IMR-90 (cell line): ENCODE results near the gene TFIP11. TPM values are rescaled to one million over a fixed set of nuclear protein-coding genes. Genes with fewer than 3 reads are reported as not detected.

ENCODE experiments used
- ATAC-seq: fragments of 200-7000 bp; cut with Tn5 transposase; 2 replicates; pipeline ENCODE4 v1.9.1; 2020; ENCODE audit warnings: low read depth, mild to moderate bottlenecking, moderate library complexity
- BruUV-seq: library from RNA; stranded (reverse); fragments of 400-500 nt; replicated peaks from 2 replicates; lab custom pipeline; 2021; lab: Mats Ljungman, UMichigan
- CTCF ChIA-PET: fragments of 300-600 bp; formaldehyde crosslinking; extraction: SDS; loops from one replicate; lab custom pipeline; 2021; ENCODE audit warnings: antibody characterized with exemption; lab: Yijun Ruan, JAX
- POLR2A ChIA-PET: fragments of 300-600 bp; sonication (Branson Sonifier 250); formaldehyde crosslinking; loops from one replicate; lab custom pipeline; 2022; ENCODE audit warnings: antibody characterized with exemption; ENCODE audit not compliant: unreplicated experiment; lab: Charles Lee
- DNase-seq: peaks from one replicate; pipeline ENCODE4 v3.0.0; 2013
- H2AFZ ChIP-seq: replicated peaks from 2 replicates; pipeline ENCODE3; 2013; ENCODE audit warnings: low read length, mild to moderate bottlenecking; ENCODE audit not compliant: poor library complexity
- H2AK5ac ChIP-seq: 2 replicates; pipeline ENCODE4 v1.6.1; 2013; ENCODE audit warnings: low read depth, low read length, inconsistent platforms
- H2AK9ac ChIP-seq: replicated peaks from 2 replicates; pipeline ENCODE3; 2013; ENCODE audit warnings: mild to moderate bottlenecking, low read depth, low read length, moderate library complexity; ENCODE audit not compliant: poor library complexity
- H2BK120ac ChIP-seq: 2 replicates; pipeline ENCODE4 v1.6.1; 2013; ENCODE audit warnings: low read depth, low read length, inconsistent platforms
- H2BK15ac ChIP-seq: 3 replicates; pipeline ENCODE4 v1.6.1; 2013; ENCODE audit warnings: low read depth, low read length, inconsistent platforms
- H2BK20ac ChIP-seq: 2 replicates; pipeline ENCODE4 v1.6.1; 2013; ENCODE audit warnings: low read depth, mild to moderate bottlenecking, inconsistent platforms, low read length, moderate library complexity
- H2BK5ac ChIP-seq: 2 replicates; pipeline ENCODE4 v1.6.1; 2013; ENCODE audit warnings: mild to moderate bottlenecking, low read depth, low read length, inconsistent platforms; ENCODE audit not compliant: poor library complexity, severe bottlenecking
- H3K14ac ChIP-seq: replicated peaks from 2 replicates; pipeline ENCODE4 v1.6.1; 2013; ENCODE audit warnings: low read depth, low read length, inconsistent platforms
- H3K18ac ChIP-seq: 2 replicates; pipeline ENCODE4 v1.6.1; 2013; ENCODE audit warnings: low read depth, low read length, control low read depth
- H3K23ac ChIP-seq: 2 replicates; pipeline ENCODE4 v1.6.1; 2013; ENCODE audit warnings: low read depth, low read length, inconsistent platforms
- H3K27ac ChIP-seq: 2 replicates; pipeline ENCODE4 v1.5.1; 2013; ENCODE audit warnings: mild to moderate bottlenecking, control low read depth, low read length; ENCODE audit not compliant: insufficient read depth
- H3K27me3 ChIP-seq: 2 replicates; pipeline ENCODE4 v1.6.1; 2013; ENCODE audit warnings: low read length; ENCODE audit not compliant: control insufficient read depth, insufficient read depth
- H3K36me3 ChIP-seq: 2 replicates; pipeline ENCODE4 v1.6.1; 2013; ENCODE audit warnings: low read length, mixed read lengths; ENCODE audit not compliant: control insufficient read depth, insufficient read depth
- H3K4ac ChIP-seq: 2 replicates; pipeline ENCODE4 v1.6.1; 2013; ENCODE audit warnings: low read depth, low read length, inconsistent platforms
- H3K4me1 ChIP-seq: 2 replicates; pipeline ENCODE4 v1.6.1; 2013; ENCODE audit warnings: low read length, mixed read lengths; ENCODE audit not compliant: control insufficient read depth, insufficient read depth
- H3K4me2 ChIP-seq: 2 replicates; pipeline ENCODE4 v1.6.1; 2013; ENCODE audit warnings: low read depth, mild to moderate bottlenecking, control low read depth, low read length, moderate library complexity
- H3K4me3 ChIP-seq: 2 replicates; pipeline ENCODE4 v1.5.1; 2013; ENCODE audit warnings: low read depth, mild to moderate bottlenecking, control low read depth, low read length, moderate library complexity; ENCODE audit not compliant: insufficient read depth
- H3K56ac ChIP-seq: 2 replicates; pipeline ENCODE4 v1.6.1; 2013; ENCODE audit warnings: low read length, inconsistent platforms; ENCODE audit not compliant: insufficient read depth; ENCODE audit errors: extremely low read depth
- H3K79me1 ChIP-seq, 2 experiments: 2 replicates each; pipeline ENCODE4 v1.6.1; 2013; ENCODE audit warnings: low read length in 2 of 2, inconsistent platforms in 1 of 2, low read depth in 1 of 2
- H3K9ac ChIP-seq: 2 replicates; pipeline ENCODE4 v1.6.1; 2013; ENCODE audit warnings: low read depth, low read length, control low read depth
- H3K9me1 ChIP-seq: 2 replicates; pipeline ENCODE4 v1.6.1; 2013; ENCODE audit warnings: low read length, inconsistent platforms; ENCODE audit not compliant: insufficient read depth
- H3K9me3 ChIP-seq: 2 replicates; pipeline ENCODE4 v1.6.1; 2013; ENCODE audit warnings: low read length; ENCODE audit not compliant: control insufficient read depth, insufficient read depth
- H4K20me1 ChIP-seq: 2 replicates; pipeline ENCODE4 v1.6.1; 2013; ENCODE audit warnings: low read length, inconsistent platforms; ENCODE audit not compliant: insufficient read depth
- H4K5ac ChIP-seq: 2 replicates; pipeline ENCODE4 v1.6.1; 2013; ENCODE audit warnings: mild to moderate bottlenecking, low read depth, low read length, control low read depth
- H4K8ac ChIP-seq, 2 experiments: 2 replicates each; pipeline ENCODE4 v1.6.1; 2013; ENCODE audit warnings: low read depth in 2 of 2, low read length in 2 of 2, control low read depth in 1 of 2, inconsistent platforms in 1 of 2
- H4K91ac ChIP-seq: 2 replicates; pipeline ENCODE4 v1.6.1; 2013; ENCODE audit warnings: low read depth, low read length, inconsistent platforms; ENCODE audit not compliant: insufficient read depth
- POLR2A ChIP-seq: IDR thresholded peaks from 2 replicates; pipeline ENCODE4 v1.6.1; 2012; ENCODE audit warnings: mild to moderate bottlenecking, low read depth, low read length
- RCOR1 ChIP-seq: IDR thresholded peaks from 2 replicates; pipeline ENCODE4 v1.6.1; 2012; ENCODE audit warnings: mild to moderate bottlenecking, low read length, improper control_type of control experiment; ENCODE audit not compliant: insufficient replicate concordance
- WGBS, 2 experiments: methylation state at CpG; one replicate each; pipeline versions ENCODE4 v1.1.5 to v1.1.7; 2013; ENCODE audit warnings: missing lambda C conversion rate in 2 of 2; ENCODE audit not compliant: insufficient read length in 1 of 2; ENCODE audit errors: extremely low coverage in 2 of 2; 5-methylcytosine and 5-hydroxymethylcytosine counted together
- dilution Hi-C: fragments of 300-500 bp; cut with HindIII; formaldehyde crosslinking; loops from one replicate; pipeline ENCODE4 v1.14.3; 2018; ENCODE audit warnings: low sequenced_read_pairs; ENCODE audit not compliant: unreplicated experiment
- in situ Hi-C: fragments of 300-500 bp; cut with MboI; formaldehyde crosslinking; loops from 3 replicates; pipeline ENCODE4 v1.14.3; 2019; ENCODE audit warnings: low sequenced_read_pairs, inconsistent platforms, mixed read lengths
- intact Hi-C: fragments of 100-400 bp; cut with micrococcal nuclease; formaldehyde crosslinking; loops from 2 replicates; pipeline ENCODE4 v1.10.0; 2022
- polyA plus RNA-seq, 3 experiments: library from polyadenylated mRNA; depleted of rRNA; stranded (reverse); fragments of >200 nt; gene quantifications; 2 replicates each; pipeline ENCODE4 v1.2.3, GENCODE V29; 2012; ENCODE audit warnings: low replicate concordance in 1 of 3
- total RNA-seq: library from RNA; depleted of rRNA; stranded (reverse); fragments of >200 nt; gene quantifications from 2 replicates; pipeline ENCODE4 v1.2.3, GENCODE V29; 2012

TFIP11 gene
- total and polyA plus RNA-seq, 2 of the 4 experiments (the other 2 are of a cell fraction) = 22.5 to 43.2 TPM

DNA sequence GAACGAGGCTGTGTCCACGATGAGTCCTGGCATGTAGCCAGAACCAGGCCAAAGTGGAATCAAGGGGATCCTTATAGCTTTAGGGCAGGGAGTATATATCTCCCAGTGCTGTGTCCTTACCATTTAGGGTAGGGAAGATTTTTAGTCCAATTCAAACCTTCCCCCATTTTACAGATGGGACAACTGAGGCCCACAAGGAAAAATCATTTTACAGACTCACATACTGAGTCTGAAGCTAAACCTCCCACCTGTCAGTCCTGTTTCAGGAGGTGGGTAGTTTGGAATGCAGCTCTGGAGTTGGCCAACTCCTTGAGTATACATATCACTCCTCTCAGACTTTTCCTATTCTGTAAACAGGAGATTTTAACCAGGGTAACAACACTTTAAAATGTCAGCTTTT is 33.1 kb upstream of the TFIP11 start:
- TF ChIP-seq POLR2A (no peak), RCOR1 (peak; percentile 27)
- POLR2A ChIA-PET = interaction anchor here (1.0 kb wide), 1 partner anchor 23 kb away, joined by 5 read pairs; no protein-coding TSS in a partner anchor

More for the DNA sequence above, 33.1 kb upstream of the TFIP11 start:
- Histone ChIP-seq H3K27me3 (no peaks in the 10 kb centered on the region), H4K8ac (no peak overlapping the region), H3K79me1 (peaks cover 25 to 74% of the 10 kb centered on the region in 2 experiments), H3K23ac (no peak overlapping the region), H2BK20ac (no peak overlapping the region), H4K5ac (no peak overlapping the region), H4K91ac (no peak overlapping the region), H3K4ac (no peak overlapping the region), H2BK15ac (no peak overlapping the region), H3K27ac (no peak overlapping the region), H3K9me1 (peaks cover 19% of the 10 kb centered on the region), H2BK120ac (no peak overlapping the region), H3K14ac (no peak overlapping the region), H2AK5ac (no peak overlapping the region), H3K4me2 (no peak overlapping the region), H3K4me1 (peaks cover 3% of the 10 kb centered on the region), H3K4me3 (no peak overlapping the region), H2BK5ac (no peak overlapping the region), H2AK9ac (no peak overlapping the region), H3K56ac (no peak overlapping the region), H4K20me1 (no peaks in the 10 kb centered on the region), H3K9me3 (no peaks in the 10 kb centered on the region), H2AFZ (no peak overlapping the region), H3K18ac (no peak overlapping the region), H3K36me3 (peaks cover 9% of the 10 kb centered on the region), H3K9ac (no peak overlapping the region)
- intact Hi-C loops = no loop called here
- BruUV-seq = no TSS peak
- DNase-seq (no peak), ATAC-seq (no peak)
- dilution Hi-C loops = no loop called here
- CTCF ChIA-PET = no interaction called here
- in situ Hi-C loops = no loop called here
- WGBS, 2 experiments = no CpG with 5 or more reads among the region's 2 CpGs
